ENCODE data around the gene METTL3.
A peak's percentile ranks its signal among the peaks of the same experiment; 100 is the strongest.

Gene METTL3

GRCh38 chr14:21526672-21527317, 15.7 kb upstream of the METTL3 start:
- no peak for DNase-seq

- peak; percentile 69 for DNase-seq
These were observed 15.0 kb upstream of the METTL3 start, which contains the start of gene SALL2 for GRCh38 chr14:21525962-21526671. SALL2 (minus strand) TSS chr14:21526346; CDS start chr14:21526127, 219 bp downstream.

GRCh38 chr14:21525571-21525961, 14.4 kb upstream of the METTL3 start:
- no peak for DNase-seq

GRCh38 chr14:21524575-21525490, 13.7 kb upstream of the METTL3 start:
- no peak for DNase-seq

- no peak for DNase-seq
These were observed 12.1 kb upstream of the METTL3 start for GRCh38 chr14:21523203-21523602.

GRCh38 chr14:21521501-21521900, 10.4 kb upstream of the METTL3 start:
- DNase-seq = no peak

- no peak for DNase-seq
These were observed 9.6 kb upstream of the METTL3 start for GRCh38 chr14:21520767-21521166.

- DNase-seq = no peak
These were observed 7.6 kb upstream of the METTL3 start for GRCh38 chr14:21518725-21519124.

- DNase-seq = no peak
These were observed 3.2 kb upstream of the METTL3 start for GRCh38 chr14:21514341-21514740.

GRCh38 chr14:21509432-21510143, 1.6 kb downstream of the METTL3 start:
- DNase-seq = no peak

GRCh38 chr14:21506557-21506956, 4.6 kb downstream of the METTL3 start:
- no peak for DNase-seq

GRCh38 chr14:21505012-21505553, 6.1 kb downstream of the METTL3 start:
- DNase-seq = no peak

GRCh38 chr14:21503376-21503775, 7.8 kb downstream of the METTL3 start:
- DNase-seq = no peak

- DNase-seq = no peak
These were observed 9.6 kb downstream of the METTL3 start for GRCh38 chr14:21501568-21501967.

GRCh38 chr14:21498540-21499526, 12.3 kb downstream of the METTL3 start:
- DNase-seq = no peak

- no peak for DNase-seq
These were observed 14.7 kb downstream of the METTL3 start for GRCh38 chr14:21496453-21496852.

- no peak for DNase-seq
These were observed 16.0 kb downstream of the METTL3 start for GRCh38 chr14:21494902-21495762.

- DNase-seq = no peak
These were observed 24.5 kb downstream of the METTL3 start for GRCh38 chr14:21486640-21487087.

- DNase-seq = peak; percentile 90
These were observed 34.0 kb downstream of the METTL3 start, which contains the start of the genes RAB2B and TOX4 for GRCh38 chr14:21476925-21477681. RAB2B (minus strand) TSS chr14:21476959; CDS start chr14:21476872, 87 bp downstream. TOX4 (plus strand) TSS chr14:21477195; CDS start chr14:21477279, 84 bp downstream.
